Measurements from ENCODE around the gene KCTD17.

Gene KCTD17

DNA sequence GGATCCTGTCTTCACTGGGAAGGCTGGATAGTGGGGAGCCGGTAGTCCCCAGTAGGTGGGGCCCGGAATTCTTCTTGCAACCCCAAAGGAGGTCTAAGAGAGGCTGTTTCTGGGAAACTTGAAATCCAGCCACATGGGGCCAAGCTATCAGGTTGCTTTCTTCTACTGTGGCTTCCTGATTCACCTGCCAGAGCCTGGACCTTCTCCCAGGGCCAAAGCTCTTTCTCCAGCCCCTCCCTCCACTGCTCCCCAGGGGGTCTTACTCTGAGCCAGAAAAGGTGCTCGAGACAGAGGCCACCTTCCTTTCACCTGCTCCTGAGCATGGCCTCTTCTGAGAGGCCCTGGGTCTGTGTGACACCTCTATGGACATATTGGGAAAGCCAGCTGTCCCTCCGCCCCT is 41.4 kb upstream of the KCTD17 start:
- in situ Hi-C loops (cut with HindIII; ENCODE audit: low sequenced_read_pairs), result no loop called here
- TF ChIP-seq, protein P1, sequence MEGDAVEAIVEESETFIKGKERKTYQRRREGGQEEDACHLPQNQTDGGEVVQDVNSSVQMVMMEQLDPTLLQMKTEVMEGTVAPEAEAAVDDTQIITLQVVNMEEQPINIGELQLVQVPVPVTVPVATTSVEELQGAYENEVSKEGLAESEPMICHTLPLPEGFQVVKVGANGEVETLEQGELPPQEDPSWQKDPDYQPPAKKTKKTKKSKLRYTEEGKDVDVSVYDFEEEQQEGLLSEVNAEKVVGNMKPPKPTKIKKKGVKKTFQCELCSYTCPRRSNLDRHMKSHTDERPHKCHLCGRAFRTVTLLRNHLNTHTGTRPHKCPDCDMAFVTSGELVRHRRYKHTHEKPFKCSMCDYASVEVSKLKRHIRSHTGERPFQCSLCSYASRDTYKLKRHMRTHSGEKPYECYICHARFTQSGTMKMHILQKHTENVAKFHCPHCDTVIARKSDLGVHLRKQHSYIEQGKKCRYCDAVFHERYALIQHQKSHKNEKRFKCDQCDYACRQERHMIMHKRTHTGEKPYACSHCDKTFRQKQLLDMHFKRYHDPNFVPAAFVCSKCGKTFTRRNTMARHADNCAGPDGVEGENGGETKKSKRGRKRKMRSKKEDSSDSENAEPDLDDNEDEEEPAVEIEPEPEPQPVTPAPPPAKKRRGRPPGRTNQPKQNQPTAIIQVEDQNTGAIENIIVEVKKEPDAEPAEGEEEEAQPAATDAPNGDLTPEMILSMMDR (IDR thresholded peaks at IDR 0.05; ENCODE audit: low read depth, low read length), result no peak
- DNase-seq (ENCODE audit: low read depth, low spot score), result no peak
- H3K4me3 ChIP-seq (ENCODE audit: low read depth, low read length), result no peak overlapping the region

DNA sequence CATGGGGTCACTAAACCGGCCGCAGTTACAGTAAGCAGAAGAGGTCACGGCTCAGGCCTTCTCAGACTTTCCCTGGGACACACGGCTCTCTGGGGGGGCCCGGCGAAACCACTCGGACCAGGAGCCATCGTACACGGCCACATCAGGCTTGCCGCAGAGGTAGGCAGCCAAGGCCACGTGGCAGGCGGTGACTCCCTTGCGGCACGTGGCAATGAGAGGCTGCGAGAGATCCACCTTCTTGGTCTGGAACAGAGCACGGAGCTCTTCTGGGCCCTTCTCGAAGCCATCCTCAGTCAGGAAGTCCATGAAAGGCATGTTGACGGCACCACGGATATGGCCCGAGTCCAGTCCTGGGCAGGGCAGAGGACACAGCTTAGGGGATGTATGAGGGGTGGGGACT is 40.6 kb upstream of the KCTD17 start:
- TF ChIP-seq, protein P1 (IDR thresholded peaks at IDR 0.05; ENCODE audit: low read depth, low read length), result no peak
- H3K4me3 ChIP-seq (ENCODE audit: low read depth, low read length), result no peak overlapping the region
- in situ Hi-C loops (cut with HindIII; ENCODE audit: low sequenced_read_pairs), result no loop called here
- DNase-seq (ENCODE audit: low read depth, low spot score), result no peak

DNA sequence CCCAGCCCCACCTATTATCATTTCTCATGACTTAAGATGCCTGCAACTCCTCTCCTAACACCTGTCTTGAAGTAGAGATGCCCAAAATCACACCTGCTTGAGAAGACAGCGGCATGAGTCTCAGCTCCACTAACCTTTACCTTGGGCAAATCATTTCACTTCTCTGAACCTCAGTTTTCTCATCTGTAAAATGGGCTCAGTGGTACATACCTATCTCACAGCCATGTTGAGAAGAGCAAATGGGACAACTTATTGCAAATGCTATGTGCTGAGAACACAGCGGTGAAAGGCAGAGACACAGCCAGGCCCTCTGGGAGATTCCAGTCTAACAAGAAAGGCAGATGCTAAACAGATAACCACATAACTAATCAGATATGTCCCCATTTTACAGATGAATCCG is 40.1 kb upstream of the KCTD17 start:
- DNase-seq (ENCODE audit: low read depth, low spot score), result no peak
- H3K4me3 ChIP-seq (ENCODE audit: low read depth, low read length), result no peak overlapping the region
- TF ChIP-seq, protein P1 (IDR thresholded peaks at IDR 0.05; ENCODE audit: low read depth, low read length), result no peak
- in situ Hi-C loops (cut with HindIII; ENCODE audit: low sequenced_read_pairs), result no loop called here

DNA sequence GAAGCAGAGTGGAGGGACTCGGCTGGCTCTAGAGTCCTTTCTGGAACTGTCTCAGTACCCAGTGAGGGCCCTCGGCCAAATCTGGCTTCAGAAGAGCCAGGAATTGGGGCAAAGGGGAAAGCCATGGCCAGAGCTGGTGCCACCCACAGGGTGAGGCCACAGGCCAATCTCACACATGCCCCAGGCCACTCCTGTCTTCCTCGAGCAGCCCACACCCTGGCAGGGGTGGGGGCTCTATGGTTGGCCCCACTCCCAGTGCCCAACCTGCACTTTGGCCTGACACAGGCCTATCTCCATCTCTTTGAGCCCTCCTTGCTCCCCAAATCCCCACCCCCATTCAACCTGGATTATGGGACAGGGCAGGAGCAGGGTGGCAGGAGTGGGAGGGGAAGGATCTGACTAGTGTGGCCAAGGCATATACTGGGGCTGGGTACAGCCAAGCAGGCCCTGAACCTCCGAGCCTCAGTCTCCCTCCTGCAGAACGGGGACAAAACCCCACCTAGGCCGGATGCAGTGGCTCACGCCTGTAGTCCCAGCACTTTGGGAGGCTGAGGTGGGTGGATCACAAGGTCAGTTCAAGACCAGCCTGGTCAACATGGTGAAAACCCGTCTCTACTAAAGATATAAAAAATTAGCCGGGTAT is 39.2 kb upstream of the KCTD17 start:
- no peak for DNase-seq (ENCODE audit: low read depth, low spot score)
- H3K4me3 ChIP-seq (ENCODE audit: low read depth, low read length), result no peak overlapping the region
- TF ChIP-seq, protein P1 (IDR thresholded peaks at IDR 0.05; ENCODE audit: low read depth, low read length), result no peak
- in situ Hi-C loops (cut with HindIII; ENCODE audit: low sequenced_read_pairs), result no loop called here

DNA sequence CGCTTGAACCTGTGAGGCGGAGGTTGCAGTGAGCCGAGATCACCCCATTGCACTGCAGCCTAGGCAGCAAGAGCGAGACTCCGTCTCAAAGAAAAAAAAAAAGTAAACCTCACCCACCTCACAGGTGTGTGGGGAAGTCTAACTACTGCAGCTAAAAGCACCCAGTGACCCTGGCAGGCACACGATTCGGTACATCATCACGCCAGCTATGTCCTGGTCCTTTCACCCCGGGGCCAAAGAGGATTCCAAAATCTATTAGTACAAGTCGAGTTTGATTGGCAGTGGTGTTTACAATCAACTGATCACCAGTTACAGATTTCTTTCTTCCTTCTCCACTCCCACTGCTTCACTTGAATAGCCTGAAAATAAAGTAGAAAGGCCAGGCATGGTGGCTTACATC is 38.6 kb upstream of the KCTD17 start:
- in situ Hi-C loops (cut with HindIII; ENCODE audit: low sequenced_read_pairs), result no loop called here
- TF ChIP-seq, protein P1 (IDR thresholded peaks at IDR 0.05; ENCODE audit: low read depth, low read length), result no peak
- DNase-seq (ENCODE audit: low read depth, low spot score), result no peak
- H3K4me3 ChIP-seq (ENCODE audit: low read depth, low read length), result no peak overlapping the region

DNA sequence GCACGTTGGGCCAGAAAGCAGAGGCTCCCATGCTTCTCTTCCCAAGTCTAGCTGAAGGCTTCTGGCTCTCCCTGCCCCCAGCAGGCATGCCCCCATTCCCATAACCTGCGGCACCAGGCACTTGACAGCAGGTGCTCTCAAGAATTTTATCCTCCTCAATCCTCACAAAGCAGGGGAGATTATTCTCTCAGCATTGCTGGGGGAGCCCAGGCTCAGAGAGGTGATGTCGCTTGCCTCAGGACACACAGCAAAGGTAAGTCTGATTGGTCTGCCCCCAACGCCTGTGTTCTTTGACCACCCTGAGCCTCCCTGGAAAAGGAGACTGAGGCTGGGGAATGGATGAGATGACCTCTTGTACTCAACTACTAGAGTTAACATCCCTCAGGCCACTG is 37.1 kb upstream of the KCTD17 start:
- DNase-seq (ENCODE audit: low read depth, low spot score), result no peak
- in situ Hi-C loops (cut with HindIII; ENCODE audit: low sequenced_read_pairs), result no loop called here
- no peak overlapping the region for H3K4me3 ChIP-seq (ENCODE audit: low read depth, low read length)
- TF ChIP-seq, protein P1 (IDR thresholded peaks at IDR 0.05; ENCODE audit: low read depth, low read length), result no peak

Data from astrocyte of the spinal cord (primary cell).